ENCODE data around the gene LRRTM4. TPM values are rescaled to one million over a fixed set of nuclear protein-coding genes. Genes with fewer than 3 reads are reported as not detected.

LRRTM4 gene
- total RNA-seq, 4 donors from 2014 or later, result not detected

GRCh38 chr2:77199411-77199810 lies 322.8 kb downstream of the LRRTM4 start:
- no peaks in the 10 kb centered on the region for H3K9me3 ChIP-seq
- no peaks in the 10 kb centered on the region for H3K36me3 ChIP-seq
- no peaks in the 10 kb centered on the region for H3K4me1 ChIP-seq
- H3K4me3 ChIP-seq (replicated peaks in 1 of 3), result no peak overlapping the region
- H3K27ac ChIP-seq, result no peak overlapping the region
- DNase-seq, result no peak
- H3K27me3 ChIP-seq, result no peaks in the 10 kb centered on the region
- no peak for TF ChIP-seq CTCF (IDR thresholded peaks at IDR 0.05)
- intact Hi-C loops (cut with DNase I), result no loop called here

GRCh38 chr2:77193858-77194448 lies 328.2 kb downstream of the LRRTM4 start:
- no peak for DNase-seq
- WGBS, 2 donors, result 89 to 93% methylated on average over 4 of the region's 4 CpGs
- Histone ChIP-seq H3K27ac (no peak overlapping the region), H3K36me3 (no peaks in the 10 kb centered on the region), H3K9me3 (no peaks in the 10 kb centered on the region), H3K27me3 (no peaks in the 10 kb centered on the region), H3K4me3 (replicated peaks in 1 of 3) (no peak overlapping the region), H3K4me1 (no peaks in the 10 kb centered on the region)
- no peak for TF ChIP-seq POLR2A (IDR thresholded peaks at IDR 0.05)
- no peak for TF ChIP-seq CTCF (IDR thresholded peaks at IDR 0.05)
- intact Hi-C loops (cut with DNase I), result no loop called here

- Histone ChIP-seq H3K27ac (no peak overlapping the region), H3K4me1 (no peaks in the 10 kb centered on the region), H3K4me3 (replicated peaks in 1 of 3) (no peak overlapping the region), H3K27me3 (no peaks in the 10 kb centered on the region), H3K36me3 (no peaks in the 10 kb centered on the region), H3K9me3 (no peaks in the 10 kb centered on the region)
- DNase-seq, result no peak
- no peak for TF ChIP-seq POLR2A (IDR thresholded peaks at IDR 0.05)
- WGBS, 2 donors, result 85 to 89% methylated on average over 5 of the region's 5 CpGs
- intact Hi-C loops (cut with DNase I), result no loop called here
These were observed 329.3 kb downstream of the LRRTM4 start for GRCh38 chr2:77192811-77193289.

- Histone ChIP-seq H3K9me3 (no peaks in the 10 kb centered on the region), H3K4me1 (no peaks in the 10 kb centered on the region), H3K36me3 (no peaks in the 10 kb centered on the region), H3K4me3 (replicated peaks in 1 of 3) (no peak overlapping the region), H3K27ac (no peak overlapping the region), H3K27me3 (no peaks in the 10 kb centered on the region)
- intact Hi-C loops (cut with DNase I), result no loop called here
- 0% methylated on average over 1 of the region's 1 CpG for WGBS, 2 donors
- DNase-seq, result no peak
- TF ChIP-seq POLR2A (IDR thresholded peaks at IDR 0.05) (no peak), CTCF (IDR thresholded peaks at IDR 0.05) (no peak)
These were observed 330.5 kb downstream of the LRRTM4 start for GRCh38 chr2:77191665-77192064.

- 72 to 86% methylated on average over 2 of the region's 2 CpGs for WGBS, 2 donors
- no peaks in the 10 kb centered on the region for H3K36me3 ChIP-seq
- no peak for TF ChIP-seq CTCF (IDR thresholded peaks at IDR 0.05)
- H3K27me3 ChIP-seq, result no peaks in the 10 kb centered on the region
- no peak overlapping the region for H3K4me3 ChIP-seq (replicated peaks in 1 of 3)
- intact Hi-C loops (cut with DNase I), result no loop called here
- H3K27ac ChIP-seq, result no peak overlapping the region
- no peaks in the 10 kb centered on the region for H3K9me3 ChIP-seq
- H3K4me1 ChIP-seq, result no peaks in the 10 kb centered on the region
- DNase-seq, result no peak
These were observed 331.3 kb downstream of the LRRTM4 start for GRCh38 chr2:77190721-77191346.

Measured in thyroid gland (tissue), 4 donors.